Measurements from ENCODE around the gene ACAP1.

- TF ChIP-seq CTCF (optimal IDR thresholded peaks at IDR 0.05 in 1 of 3, IDR thresholded peaks at IDR 0.05 in 1 of 3, conservative IDR thresholded peaks at IDR 0.05 in 1 of 3; ENCODE audit: extremely low read depth in 1 of 3, insufficient read depth in 2 of 3, low read length in 3 of 3) (no peak), EZH2 (IDR thresholded peaks at IDR 0.05; ENCODE audit: low read length) (no peak)
These were observed 5.5 kb downstream of the ACAP1 start for GRCh38 chr17:7341842-7342241.
